GM18511 (cell line): ENCODE data around the gene SCRN1.

Experiments used
- ATAC-seq: cut with Tn5 transposase; IDR thresholded peaks from one replicate; pipeline ENCODE4 v1.9.1; 2021; ENCODE audit warnings: mild to moderate bottlenecking, moderate library complexity; ENCODE audit not compliant: unreplicated experiment

The SCRN1 gene

DNA sequence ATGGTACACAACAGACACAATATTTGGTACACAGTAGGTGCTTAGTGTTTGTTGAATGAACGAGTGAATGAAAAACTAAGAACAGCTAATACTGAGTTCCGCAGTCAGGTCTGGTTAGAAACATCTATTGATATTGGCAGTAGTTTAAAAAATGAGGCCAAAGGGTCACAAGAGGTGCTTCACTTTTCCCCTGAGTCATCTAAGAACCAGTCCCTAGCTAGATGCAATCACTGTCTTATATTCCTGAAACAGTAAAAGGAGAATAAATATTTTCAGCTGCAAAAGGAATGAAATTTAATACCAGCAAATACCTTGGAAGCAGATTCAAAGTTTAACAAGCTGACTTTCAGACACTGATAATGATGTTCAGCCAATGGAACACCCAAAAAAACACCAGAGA, 54.5 kb downstream of the SCRN1 start:
- ATAC-seq, result no peak

GRCh38 chr7:29929018-29929807, 60.4 kb downstream of the SCRN1 start:
- no peak for ATAC-seq

- ATAC-seq, result no peak
Observed at GRCh38 chr7:29926741-29927140, 62.9 kb downstream of the SCRN1 start.

DNA sequence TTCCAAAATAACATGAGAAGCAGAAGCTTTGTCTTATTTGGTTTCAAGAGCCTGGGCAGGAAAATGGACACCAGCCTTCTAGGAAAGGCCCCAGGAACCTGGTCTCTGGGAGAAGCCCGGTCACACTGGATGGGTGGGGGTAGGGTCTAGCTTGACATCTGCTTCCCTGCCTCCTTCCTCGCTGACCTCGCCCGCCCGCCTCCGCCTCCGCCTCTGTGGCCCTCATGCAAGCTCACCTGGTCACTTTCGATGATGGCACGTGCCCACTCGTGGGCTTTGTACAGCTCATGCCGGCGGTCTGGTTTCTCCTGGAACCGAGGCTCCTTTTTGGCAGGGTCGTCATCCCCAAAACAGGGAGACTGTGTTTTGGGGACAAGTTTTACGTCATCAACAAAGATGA, 63.4 kb downstream of the SCRN1 start:
- no peak for ATAC-seq

DNA sequence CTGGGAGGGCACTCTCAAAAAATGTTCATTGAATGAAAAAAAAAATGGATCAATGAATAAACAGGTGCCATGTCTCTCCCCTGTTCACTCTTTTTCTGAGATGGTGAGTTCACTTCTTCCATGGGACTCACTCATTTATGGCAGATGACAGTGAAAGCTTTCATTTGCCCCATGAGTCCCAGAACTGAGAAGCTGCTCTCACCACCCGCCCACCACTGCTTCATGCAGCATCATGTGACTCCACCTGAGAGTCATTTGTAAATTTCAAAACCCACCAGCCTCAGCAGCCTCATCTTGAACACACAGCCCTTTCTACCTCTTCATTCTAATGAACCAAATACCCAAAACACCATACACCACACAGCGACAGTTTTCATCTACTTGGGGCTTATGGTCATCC, 64.9 kb downstream of the SCRN1 start:
- ATAC-seq, result no peak

GRCh38 chr7:29924006-29924405, 65.6 kb downstream of the SCRN1 start:
- ATAC-seq, result no peak

GRCh38 chr7:29922921-29923700, 66.5 kb downstream of the SCRN1 start:
- ATAC-seq, result no peak

GRCh38 chr7:29921404-29922010, 68.1 kb downstream of the SCRN1 start:
- ATAC-seq, result peak; percentile 88

GRCh38 chr7:29920491-29920890, 69.1 kb downstream of the SCRN1 start:
- no peak for ATAC-seq

DNA sequence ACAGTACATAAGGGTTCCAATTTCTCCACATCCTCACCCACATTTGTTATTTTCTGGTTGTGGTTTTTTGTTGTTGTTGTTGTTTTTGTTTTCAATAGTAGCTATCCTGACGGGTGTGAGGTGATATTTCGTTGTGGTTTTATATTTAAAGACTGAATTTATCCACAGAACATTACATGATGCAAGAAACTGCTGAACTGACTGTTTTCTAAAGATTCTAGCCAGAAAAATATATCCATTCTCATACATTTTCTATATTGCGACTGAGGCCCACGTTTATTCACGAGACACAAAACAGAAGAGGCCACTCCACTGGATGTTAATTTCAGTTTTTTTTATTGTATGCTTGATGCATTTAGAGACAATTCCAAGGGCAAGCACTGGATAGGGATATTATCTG, 69.8 kb downstream of the SCRN1 start:
- no peak for ATAC-seq

DNA sequence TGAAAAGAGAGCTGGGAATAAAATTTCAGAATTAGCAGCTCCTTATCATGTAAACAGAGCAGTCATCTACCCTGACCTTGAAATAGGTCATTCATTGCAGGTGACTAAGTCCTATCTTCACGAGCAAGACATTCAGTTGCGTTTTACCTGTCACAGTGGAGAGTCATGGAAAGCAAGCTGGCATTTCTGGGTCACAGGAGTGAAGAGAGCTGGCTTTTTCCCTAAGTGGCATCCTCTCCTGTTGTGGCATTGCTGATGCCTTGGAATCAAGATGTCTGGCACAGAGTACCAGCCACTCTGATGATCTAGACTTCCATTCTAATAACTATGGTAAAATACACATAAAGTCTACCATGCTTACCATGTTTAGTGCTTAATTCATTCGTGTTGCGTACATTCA, 70.8 kb downstream of the SCRN1 start:
- no peak for ATAC-seq

DNA sequence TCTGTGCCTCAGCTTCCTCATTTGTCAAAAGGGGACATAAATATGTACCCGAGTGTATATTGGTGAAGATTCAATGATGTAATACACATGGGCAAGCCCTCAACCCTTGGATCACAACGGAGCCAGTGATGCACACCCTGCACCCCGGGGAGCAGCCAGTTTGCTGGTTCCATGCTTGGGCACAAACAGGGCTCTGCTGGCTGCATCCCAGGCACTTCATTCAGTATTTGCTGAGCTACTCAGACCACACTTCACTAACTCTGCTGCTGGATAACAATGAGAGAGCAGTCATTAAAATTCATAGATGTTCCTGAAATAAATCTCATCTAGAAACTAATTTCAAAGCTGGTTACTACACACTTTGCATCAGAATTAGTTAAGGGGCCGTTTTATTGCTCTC, 72.0 kb downstream of the SCRN1 start:
- ATAC-seq, result no peak

- no peak for ATAC-seq
Observed at GRCh38 chr7:29915481-29916215, 74.0 kb downstream of the SCRN1 start.

DNA sequence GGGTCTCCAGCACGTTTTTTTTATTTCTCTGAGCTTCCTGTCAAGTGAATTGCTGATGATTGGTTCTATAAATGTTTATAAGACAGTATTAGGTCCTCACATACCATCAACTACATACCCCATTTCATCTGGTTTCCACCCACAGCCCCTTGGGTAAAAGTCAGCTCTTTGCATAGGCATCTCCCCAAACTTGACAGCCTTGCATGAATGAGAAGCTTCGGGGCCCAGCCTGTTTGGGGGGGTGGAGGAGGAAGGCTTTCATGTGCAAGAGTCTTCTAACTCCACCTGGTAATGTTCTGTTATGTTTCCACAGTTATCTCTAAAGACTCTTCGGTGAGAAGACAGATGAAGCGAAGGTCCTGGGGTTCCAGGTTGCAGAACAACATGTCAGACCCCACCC, 75.4 kb downstream of the SCRN1 start:
- no peak for ATAC-seq

- ATAC-seq, result no peak
Observed at GRCh38 chr7:29906200-29907022, 83.2 kb downstream of the SCRN1 start.

GRCh38 chr7:29900745-29901144, 88.9 kb downstream of the SCRN1 start:
- ATAC-seq, result no peak

GRCh38 chr7:29898301-29898700, 91.3 kb downstream of the SCRN1 start:
- no peak for ATAC-seq

GRCh38 chr7:29896685-29897411, 92.8 kb downstream of the SCRN1 start:
- no peak for ATAC-seq

DNA sequence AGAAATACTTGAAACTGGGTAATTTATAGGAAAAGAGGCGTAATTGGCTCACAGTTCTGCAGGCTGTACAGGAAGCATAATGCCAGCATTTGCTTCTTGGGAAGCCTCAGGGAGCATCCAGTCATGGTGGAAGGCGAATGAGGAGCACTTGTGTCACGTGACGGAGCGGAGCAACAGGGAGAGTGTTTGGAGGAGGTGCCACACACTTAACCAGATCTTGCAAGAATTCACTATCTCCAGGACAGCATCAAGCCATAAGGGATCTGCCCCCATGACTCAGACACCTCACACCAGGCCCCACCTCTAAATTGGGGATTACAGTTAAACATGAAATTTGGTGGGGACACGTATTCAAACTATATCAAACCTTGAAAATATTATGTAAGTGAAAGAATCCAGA, 94.0 kb downstream of the SCRN1 start:
- no peak for ATAC-seq

- ATAC-seq, result no peak
Observed at GRCh38 chr7:29894256-29894655, 95.3 kb downstream of the SCRN1 start.
